K562 (cell line): ENCODE data around the gene ADGRB2. TPM values are rescaled to one million over a fixed set of nuclear protein-coding genes. Genes with fewer than 3 reads are reported as not detected.

Experiments
- ARID2 ChIP-seq: fragments of 450-650 bp; IDR thresholded peaks from 2 replicates; pipeline ENCODE4 v1.6.1; 2017; ENCODE audit warnings: antibody characterized with exemption, mild to moderate bottlenecking
- HNRNPH1 ChIP-seq: fragments of 200-400 bp; formaldehyde crosslinking; optimal IDR thresholded peaks from 2 replicates; pipeline ENCODE3; 2017; ENCODE audit warnings: low read depth, mild to moderate bottlenecking, low read length, moderate library complexity
- NBN ChIP-seq: fragments of 450-650 bp; IDR thresholded peaks from 2 replicates; pipeline ENCODE4 v1.6.1; 2016; ENCODE audit warnings: low read depth, mild to moderate bottlenecking
- PCBP2 ChIP-seq: fragments of 200-400 bp; formaldehyde crosslinking; IDR thresholded peaks from 2 replicates; pipeline ENCODE4 v1.6.1; 2018; ENCODE audit warnings: low read length, low read depth, mild to moderate bottlenecking, moderate library complexity; ENCODE audit not compliant: poor library complexity, severe bottlenecking
- RFX5 ChIP-seq: IDR thresholded peaks from 2 replicates; pipeline ENCODE4 v1.6.1; 2011; ENCODE audit warnings: low read depth, mild to moderate bottlenecking, improper control_type of control experiment, low read length
- RUNX1 ChIP-seq: sonication (generic); IDR thresholded peaks from 2 replicates; pipeline ENCODE4 v1.6.1; 2016; ENCODE audit warnings: antibody characterized with exemption, low read depth
- SMARCB1 ChIP-seq: IDR thresholded peaks from 2 replicates; pipeline ENCODE4 v1.6.1; 2011; ENCODE audit warnings: improper control_type of control experiment, low read depth; ENCODE audit not compliant: insufficient read length
- SOX6 ChIP-seq: fragments of 450-650 bp; IDR thresholded peaks from 2 replicates; pipeline ENCODE4 v1.6.1; 2014; ENCODE audit warnings: mild to moderate bottlenecking
- SREBF1 ChIP-seq: fragments of 150-350 bp; IDR thresholded peaks from 2 replicates; pipeline ENCODE4 v1.6.1; 2014; ENCODE audit warnings: antibody characterized with exemption, low read depth, low read length, borderline replicate concordance
- XRCC4 ChIP-seq: IDR thresholded peaks from one replicate; pipeline ENCODE4 v1.6.1; 2011; ENCODE audit not compliant: insufficient read depth, insufficient read length; ENCODE audit errors: extremely low read depth
- ZFX ChIP-seq: sonication (generic); formaldehyde crosslinking; IDR thresholded peaks from 2 replicates; pipeline ENCODE4 v1.8.0; 2022; ENCODE audit warnings: mild to moderate bottlenecking, missing genetic modification reagents, moderate library complexity
- ZNF224 ChIP-seq: sonication (generic); formaldehyde crosslinking; IDR thresholded peaks from 2 replicates; pipeline ENCODE4 v1.8.0; 2022; ENCODE audit warnings: mild to moderate bottlenecking, missing genetic modification reagents
- polyA plus RNA-seq, 8 experiments: library from polyadenylated mRNA; depleted of rRNA in 4 of 8; stranded (reverse) in 5 of 8; unstranded in 3 of 8; fragments of >200 nt; fragmentation: Nextera tagmentation in 2 of 8; fragmentation: Illumina TruSeq in 1 of 8; extraction: Ambion mirVana in 2 of 8; extraction: Trizol in 1 of 8; gene quantifications; 2 replicates each; pipeline versions ENCODE4 v1.2.1 to v1.2.3, GENCODE V29; 2011 to 2014; ENCODE audit warnings: inconsistent platforms in 1 of 8, missing spikeins in 1 of 8
- total RNA-seq, 7 experiments: library from RNA; depleted of rRNA in 6 of 7; stranded (reverse); fragments of >200 nt in 6 of 7; fragmentation: Illumina TruSeq in 2 of 7; extraction: Trizol in 2 of 7; gene quantifications; 2 replicates each; pipeline versions ENCODE4 v1.2.1 to v1.2.3, GENCODE V29; 2011 to 2021; ENCODE audit warnings: low replicate concordance in 1 of 7
- TF ChIP-seq, protein P1 (sequence below), 2 experiments: IDR thresholded peaks; 2 replicates each; pipeline ENCODE4 v1.6.1; 2012; ENCODE audit warnings: improper control_type of control experiment in 2 of 2, low read depth in 2 of 2, low read length in 2 of 2, borderline replicate concordance in 1 of 2
- TF ChIP-seq, protein P2 (sequence below): sonication (generic); formaldehyde crosslinking; IDR thresholded peaks from 2 replicates; pipeline ENCODE4 v1.9.0; 2022; ENCODE audit warnings: mild to moderate bottlenecking, missing genetic modification reagents
- TF ChIP-seq, protein P3 (sequence below): fragments of 250-450 bp; sonication (Bioruptor Pico); IDR thresholded peaks from 2 replicates; pipeline ENCODE4 v1.8.0; 2021; ENCODE audit warnings: mild to moderate bottlenecking, moderate library complexity
- TF ChIP-seq, protein P4 (sequence below): sonication (generic); formaldehyde crosslinking; IDR thresholded peaks from 2 replicates; pipeline ENCODE4 v1.8.0; 2022; ENCODE audit warnings: missing genetic modification reagents, mild to moderate bottlenecking, moderate library complexity, borderline replicate concordance
- TF ChIP-seq, protein P5 (sequence below): sonication (generic); formaldehyde crosslinking; IDR thresholded peaks from 2 replicates; pipeline ENCODE4 v1.5.0; 2020; ENCODE audit warnings: missing genetic modification reagents
- TF ChIP-seq, protein P6 (sequence below): fragments of 450-650 bp; IDR thresholded peaks from 2 replicates; pipeline ENCODE4 v1.6.1; 2016; ENCODE audit warnings: missing biosample characterization, missing genetic modification characterization

Gene ADGRB2
- total and polyA plus RNA-seq, 9 of the 15 experiments (the other 6 are each of a cell fraction or from before 2014, with no cell fraction given), result 0.04 to 0.23 (median 0.20) TPM; not detected in 2

GRCh38 chr1:31778763-31779488 lies 14.8 kb upstream of the ADGRB2 start (continued):
- TF ChIP-seq, protein P1, sequence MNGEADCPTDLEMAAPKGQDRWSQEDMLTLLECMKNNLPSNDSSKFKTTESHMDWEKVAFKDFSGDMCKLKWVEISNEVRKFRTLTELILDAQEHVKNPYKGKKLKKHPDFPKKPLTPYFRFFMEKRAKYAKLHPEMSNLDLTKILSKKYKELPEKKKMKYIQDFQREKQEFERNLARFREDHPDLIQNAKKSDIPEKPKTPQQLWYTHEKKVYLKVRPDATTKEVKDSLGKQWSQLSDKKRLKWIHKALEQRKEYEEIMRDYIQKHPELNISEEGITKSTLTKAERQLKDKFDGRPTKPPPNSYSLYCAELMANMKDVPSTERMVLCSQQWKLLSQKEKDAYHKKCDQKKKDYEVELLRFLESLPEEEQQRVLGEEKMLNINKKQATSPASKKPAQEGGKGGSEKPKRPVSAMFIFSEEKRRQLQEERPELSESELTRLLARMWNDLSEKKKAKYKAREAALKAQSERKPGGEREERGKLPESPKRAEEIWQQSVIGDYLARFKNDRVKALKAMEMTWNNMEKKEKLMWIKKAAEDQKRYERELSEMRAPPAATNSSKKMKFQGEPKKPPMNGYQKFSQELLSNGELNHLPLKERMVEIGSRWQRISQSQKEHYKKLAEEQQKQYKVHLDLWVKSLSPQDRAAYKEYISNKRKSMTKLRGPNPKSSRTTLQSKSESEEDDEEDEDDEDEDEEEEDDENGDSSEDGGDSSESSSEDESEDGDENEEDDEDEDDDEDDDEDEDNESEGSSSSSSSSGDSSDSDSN (IDR thresholded peaks at IDR 0.05; ENCODE audit: borderline replicate concordance in 1 of 2, low read depth in 2 of 2, low read length in 2 of 2), result no peak
- no peak for TF ChIP-seq ZFX (CRISPR knock-in tag)
- TF ChIP-seq, protein P2, sequence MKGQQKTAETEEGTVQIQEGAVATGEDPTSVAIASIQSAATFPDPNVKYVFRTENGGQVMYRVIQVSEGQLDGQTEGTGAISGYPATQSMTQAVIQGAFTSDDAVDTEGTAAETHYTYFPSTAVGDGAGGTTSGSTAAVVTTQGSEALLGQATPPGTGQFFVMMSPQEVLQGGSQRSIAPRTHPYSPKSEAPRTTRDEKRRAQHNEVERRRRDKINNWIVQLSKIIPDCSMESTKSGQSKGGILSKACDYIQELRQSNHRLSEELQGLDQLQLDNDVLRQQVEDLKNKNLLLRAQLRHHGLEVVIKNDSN (CRISPR knock-in tag), result no peak
- no peak for TF ChIP-seq SOX6
- TF ChIP-seq HNRNPH1, result no peak
- TF ChIP-seq, protein P3, sequence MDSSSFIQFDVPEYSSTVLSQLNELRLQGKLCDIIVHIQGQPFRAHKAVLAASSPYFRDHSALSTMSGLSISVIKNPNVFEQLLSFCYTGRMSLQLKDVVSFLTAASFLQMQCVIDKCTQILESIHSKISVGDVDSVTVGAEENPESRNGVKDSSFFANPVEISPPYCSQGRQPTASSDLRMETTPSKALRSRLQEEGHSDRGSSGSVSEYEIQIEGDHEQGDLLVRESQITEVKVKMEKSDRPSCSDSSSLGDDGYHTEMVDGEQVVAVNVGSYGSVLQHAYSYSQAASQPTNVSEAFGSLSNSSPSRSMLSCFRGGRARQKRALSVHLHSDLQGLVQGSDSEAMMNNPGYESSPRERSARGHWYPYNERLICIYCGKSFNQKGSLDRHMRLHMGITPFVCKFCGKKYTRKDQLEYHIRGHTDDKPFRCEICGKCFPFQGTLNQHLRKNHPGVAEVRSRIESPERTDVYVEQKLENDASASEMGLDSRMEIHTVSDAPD (CRISPR knock-in tag), result no peak
- no peak for TF ChIP-seq ZNF224 (CRISPR knock-in tag)
- no peak for TF ChIP-seq SMARCB1
- TF ChIP-seq, protein P4, sequence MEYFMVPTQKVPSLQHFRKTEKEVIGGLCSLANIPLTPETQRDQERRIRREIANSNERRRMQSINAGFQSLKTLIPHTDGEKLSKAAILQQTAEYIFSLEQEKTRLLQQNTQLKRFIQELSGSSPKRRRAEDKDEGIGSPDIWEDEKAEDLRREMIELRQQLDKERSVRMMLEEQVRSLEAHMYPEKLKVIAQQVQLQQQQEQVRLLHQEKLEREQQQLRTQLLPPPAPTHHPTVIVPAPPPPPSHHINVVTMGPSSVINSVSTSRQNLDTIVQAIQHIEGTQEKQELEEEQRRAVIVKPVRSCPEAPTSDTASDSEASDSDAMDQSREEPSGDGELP (CRISPR knock-in tag), result no peak
- TF ChIP-seq RUNX1, result no peak
- TF ChIP-seq, protein P5, sequence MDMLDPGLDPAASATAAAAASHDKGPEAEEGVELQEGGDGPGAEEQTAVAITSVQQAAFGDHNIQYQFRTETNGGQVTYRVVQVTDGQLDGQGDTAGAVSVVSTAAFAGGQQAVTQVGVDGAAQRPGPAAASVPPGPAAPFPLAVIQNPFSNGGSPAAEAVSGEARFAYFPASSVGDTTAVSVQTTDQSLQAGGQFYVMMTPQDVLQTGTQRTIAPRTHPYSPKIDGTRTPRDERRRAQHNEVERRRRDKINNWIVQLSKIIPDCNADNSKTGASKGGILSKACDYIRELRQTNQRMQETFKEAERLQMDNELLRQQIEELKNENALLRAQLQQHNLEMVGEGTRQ (CRISPR knock-in tag), result no peak
- no peak for TF ChIP-seq NBN
- no peak for TF ChIP-seq PCBP2
- TF ChIP-seq, protein P6, sequence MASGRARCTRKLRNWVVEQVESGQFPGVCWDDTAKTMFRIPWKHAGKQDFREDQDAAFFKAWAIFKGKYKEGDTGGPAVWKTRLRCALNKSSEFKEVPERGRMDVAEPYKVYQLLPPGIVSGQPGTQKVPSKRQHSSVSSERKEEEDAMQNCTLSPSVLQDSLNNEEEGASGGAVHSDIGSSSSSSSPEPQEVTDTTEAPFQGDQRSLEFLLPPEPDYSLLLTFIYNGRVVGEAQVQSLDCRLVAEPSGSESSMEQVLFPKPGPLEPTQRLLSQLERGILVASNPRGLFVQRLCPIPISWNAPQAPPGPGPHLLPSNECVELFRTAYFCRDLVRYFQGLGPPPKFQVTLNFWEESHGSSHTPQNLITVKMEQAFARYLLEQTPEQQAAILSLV, result no peak
- no peak for TF ChIP-seq SREBF1
- TF ChIP-seq ARID2, result no peak
- TF ChIP-seq XRCC4, result no peak
- no peak for TF ChIP-seq RFX5
